HEK293 (cell line): ENCODE data around the gene TMEM151A.

Experiments used
- CTCF ChIP-seq: fragments of 450-650 bp; formaldehyde crosslinking; IDR thresholded peaks from 2 replicates; pipeline ENCODE4 v1.5.1; 2016; ENCODE audit warnings: missing biosample characterization, missing genetic modification characterization
- PRDM4 ChIP-seq: fragments of 450-650 bp; formaldehyde crosslinking; IDR thresholded peaks from 2 replicates; pipeline ENCODE4 v1.5.1; 2017; ENCODE audit warnings: missing biosample characterization, missing genetic modification characterization
- REST ChIP-seq: fragments of 450-650 bp; formaldehyde crosslinking; IDR thresholded peaks from 2 replicates; pipeline ENCODE4 v1.5.1; 2016; ENCODE audit warnings: missing biosample characterization, missing genetic modification characterization
- YY2 ChIP-seq: fragments of 450-650 bp; formaldehyde crosslinking; IDR thresholded peaks from 2 replicates; pipeline ENCODE4 v1.5.1; 2016; ENCODE audit warnings: missing biosample characterization, missing genetic modification characterization
- ZBTB8A ChIP-seq: fragments of 450-650 bp; formaldehyde crosslinking; IDR thresholded peaks from 2 replicates; pipeline ENCODE4 v1.5.1; 2016; ENCODE audit warnings: missing biosample characterization, missing genetic modification characterization
- ZNF24 ChIP-seq: fragments of 450-650 bp; formaldehyde crosslinking; IDR thresholded peaks from 2 replicates; pipeline ENCODE4 v1.5.1; 2016; ENCODE audit warnings: missing biosample characterization, missing genetic modification characterization
- ZNF324 ChIP-seq: fragments of 450-650 bp; formaldehyde crosslinking; IDR thresholded peaks from 2 replicates; pipeline ENCODE4 v1.5.1; 2016; ENCODE audit warnings: missing biosample characterization, missing genetic modification characterization
- ZNF37A ChIP-seq: fragments of 450-650 bp; IDR thresholded peaks from 2 replicates; pipeline ENCODE4 v1.5.1; 2018; ENCODE audit warnings: missing biosample characterization, missing genetic modification characterization
- ZNF513 ChIP-seq: fragments of 450-650 bp; IDR thresholded peaks from 2 replicates; pipeline ENCODE4 v1.5.1; 2018; ENCODE audit warnings: missing biosample characterization, missing genetic modification characterization
- ZNF518A ChIP-seq: fragments of 450-650 bp; formaldehyde crosslinking; conservative IDR thresholded peaks from 2 replicates; pipeline ENCODE4 v1.5.1; 2016; ENCODE audit warnings: low read depth, missing biosample characterization, missing genetic modification characterization
- ZNF585B ChIP-seq: fragments of 450-650 bp; formaldehyde crosslinking; IDR thresholded peaks from 2 replicates; pipeline ENCODE4 v1.5.1; 2016; ENCODE audit warnings: missing biosample characterization, missing genetic modification characterization
- ZNF596 ChIP-seq: fragments of 450-650 bp; IDR thresholded peaks from 2 replicates; pipeline ENCODE4 v1.5.0; 2018; ENCODE audit warnings: missing biosample characterization, mild to moderate bottlenecking, missing genetic modification characterization, moderate library complexity
- ZNF664 ChIP-seq: fragments of 450-650 bp; formaldehyde crosslinking; IDR thresholded peaks from 2 replicates; pipeline ENCODE4 v1.5.1; 2016; ENCODE audit warnings: missing biosample characterization, missing genetic modification characterization
- ZNF776 ChIP-seq: fragments of 450-650 bp; formaldehyde crosslinking; IDR thresholded peaks from 2 replicates; pipeline ENCODE4 v1.5.0; 2017; ENCODE audit warnings: missing biosample characterization, missing genetic modification characterization, borderline replicate concordance

- TF ChIP-seq YY2 (tag by site-specific recombination) (no peak), ZNF776 (no peak), ZNF513 (tag by site-specific recombination) (no peak), ZNF664 (tag by site-specific recombination) (no peak), ZNF324 (tag by site-specific recombination) (no peak), ZNF37A (tag by site-specific recombination) (no peak), ZNF518A (tag by site-specific recombination) (no peak), ZBTB8A (no peak), PRDM4 (tag by site-specific recombination) (no peak), CTCF (tag by site-specific recombination) (no peak), ZNF596 (tag by site-specific recombination) (no peak), ZNF585B (tag by site-specific recombination) (no peak), REST (tag by site-specific recombination) (no peak), ZNF24 (tag by site-specific recombination) (no peak)
These were observed 23.8 kb downstream of the TMEM151A start for GRCh38 chr11:66315498-66315885.
